GM23338 (cell line): ENCODE data around the gene ZBED5. TPM values are rescaled to one million over a fixed set of nuclear protein-coding genes. Genes with fewer than 3 reads are reported as not detected.

ENCODE experiments used
- CREB1 ChIP-seq: fragments of 250-450 bp; sonication (Bioruptor Pico); IDR thresholded peaks from 2 replicates; pipeline ENCODE4 v1.5.0; 2020; ENCODE audit warnings: low read depth, mild to moderate bottlenecking, moderate library complexity
- ETS1 ChIP-seq: IDR thresholded peaks from 2 replicates; pipeline ENCODE4 v1.6.1; 2016; ENCODE audit warnings: antibody characterized with exemption
- EZH2phosphoT487 ChIP-seq: fragments of 200-600 bp; sonication (generic); IDR thresholded peaks from one replicate; pipeline ENCODE4 v1.8.1; 2018; ENCODE audit warnings: antibody characterized with exemption; ENCODE audit not compliant: unreplicated experiment
- JUNB ChIP-seq: IDR thresholded peaks from one replicate; pipeline ENCODE4 v1.6.1; 2016; ENCODE audit warnings: antibody characterized with exemption; ENCODE audit not compliant: unreplicated experiment
- NANOG ChIP-seq: IDR thresholded peaks from 2 replicates; pipeline ENCODE4 v1.6.1; 2016; ENCODE audit warnings: antibody characterized with exemption, borderline replicate concordance
- ZNF114 ChIP-seq: fragments of 250-450 bp; sonication (Bioruptor Pico); IDR thresholded peaks from 2 replicates; pipeline ENCODE4 v1.5.0; 2020; ENCODE audit warnings: mild to moderate bottlenecking, moderate library complexity
- ZNF462 ChIP-seq: fragments of 250-450 bp; sonication (Bioruptor Pico); IDR thresholded peaks from 2 replicates; pipeline ENCODE4 v1.5.0; 2020; ENCODE audit warnings: mild to moderate bottlenecking, moderate library complexity
- polyA plus RNA-seq: library from polyadenylated mRNA; unstranded; fragments of >200 nt; fragmentation: Nextera tagmentation; extraction: Ambion mirVana; gene quantifications from 2 replicates; pipeline ENCODE4 v1.2.1, GENCODE V29; 2016
- total RNA-seq: library from RNA; depleted of rRNA; stranded (reverse); fragments of >200 nt; shearing (Covaris generic); gene quantifications from 2 replicates; pipeline ENCODE4 v1.2.3, GENCODE V29; 2014

Gene ZBED5
- total and polyA plus RNA-seq, 2 experiments from 2014 or later: 54.1 to 56.3 TPM

GRCh38 chr11:10902301-10903063 is 44.6 kb upstream of the ZBED5 start (continued):
- TF ChIP-seq ZNF462 (CRISPR knock-in tag) (no peak), NANOG (no peak), ETS1 (no peak), JUNB (no peak), EZH2phosphoT487 (no peak), ZNF114 (CRISPR knock-in tag) (no peak), CREB1 (CRISPR knock-in tag) (no peak)
